Vagina (tissue), 2 donors: ENCODE measurements around the gene CEP97. TPM values are rescaled to one million over a fixed set of nuclear protein-coding genes. Genes with fewer than 3 reads are reported as not detected.

Source experiments
- DNase-seq, 2 donors: peaks; one replicate each; pipeline ENCODE4 v3.0.0-alpha.2; 2017; ENCODE audit errors: extremely low spot score in 2 of 2
- H3K27ac ChIP-seq: fragments of 200-600 bp; sonication (generic); one replicate; pipeline ENCODE4 v1.5.1; 2019
- H3K27me3 ChIP-seq: fragments of 200-600 bp; sonication (generic); one replicate; pipeline ENCODE4 v1.5.1; 2019
- H3K36me3 ChIP-seq, 2 donors: fragments of 200-600 bp; sonication (generic); one replicate each; pipeline ENCODE4 v1.5.1; 2017 to 2019
- H3K4me1 ChIP-seq: fragments of 200-600 bp; sonication (generic); one replicate; pipeline ENCODE4 v1.5.1; 2019
- H3K4me3 ChIP-seq, 2 donors: fragments of 200-600 bp; sonication (generic); 1 replicate in 1 of 2; 2 replicates in 1 of 2; pipeline ENCODE4 v1.5.1; 2016 to 2019
- H3K9me3 ChIP-seq: fragments of 200-600 bp; sonication (generic); one replicate; pipeline ENCODE4 v1.5.1; 2019
- CTCF ChIP-seq, 3 experiments: fragments of 450-650 bp in 2 of 3; fragments of 200-600 bp in 1 of 3; sonication (generic) in 1 of 3; IDR thresholded peaks; one replicate each; pipeline ENCODE4 v1.5.1; 2017 to 2019; ENCODE audit warnings: antibody characterized with exemption in 3 of 3, mild to moderate bottlenecking in 2 of 3, moderate library complexity in 2 of 3
- POLR2A ChIP-seq, 2 donors: fragments of 450-650 bp; IDR thresholded peaks; one replicate each; pipeline ENCODE4 v1.6.1; 2017; ENCODE audit warnings: antibody characterized with exemption in 2 of 2, mild to moderate bottlenecking in 2 of 2, moderate library complexity in 2 of 2
- POLR2AphosphoS5 ChIP-seq, 2 donors: sonication (generic); formaldehyde crosslinking; IDR thresholded peaks; one replicate each; pipeline ENCODE4 v1.9.0; 2017; ENCODE audit warnings: antibody characterized with exemption in 2 of 2, mild to moderate bottlenecking in 2 of 2, low read depth in 1 of 2; ENCODE audit not compliant: insufficient read depth in 1 of 2
- intact Hi-C: fragments of 100-400 bp; cut with DNase I; formaldehyde crosslinking; loops from one replicate; pipeline ENCODE4 v1.15.1; 2023
- total RNA-seq: library from RNA; depleted of rRNA; stranded (reverse); fragments of >200 nt; gene quantifications from one replicate; pipeline ENCODE4 v1.2.3, GENCODE V29; 2016

Gene CEP97
- total RNA-seq: 11.0 TPM

- Histone ChIP-seq H3K4me1 (peaks cover 4% of the 10 kb centered on the region), H3K27ac (peak within 1 kb of the TSS; percentile 81), H3K36me3 (peaks cover 0 to 27% of the 10 kb centered on the region in 2 donors), H3K9me3 (no peaks in the 10 kb centered on the region), H3K4me3 (peak within 1 kb of the TSS; percentile 67 to 79), H3K27me3 (no peaks in the 10 kb centered on the region)
- peak in 1 of 2 donors; percentile 92 for DNase-seq
- intact Hi-C loops: no loop called here
- no peak for TF ChIP-seq CTCF (IDR thresholded peaks at IDR 0.05)
- TF ChIP-seq POLR2AphosphoS5 (IDR thresholded peaks at IDR 0.05; ENCODE audit: insufficient read depth in 1 of 2, low read depth in 1 of 2): peak; percentile 79 to 87
- no peak for TF ChIP-seq POLR2A (IDR thresholded peaks at IDR 0.05)
Observed at GRCh38 chr3:101724329-101725193, at the start of gene CEP97. CEP97 (plus strand) TSS chr3:101724614; CDS start chr3:101724677, 63 bp downstream.

GRCh38 chr3:101675709-101676215 lies 48.7 kb upstream of the CEP97 start:
- H3K9me3 ChIP-seq: no peaks in the 10 kb centered on the region
- peaks cover 44% of the 10 kb centered on the region for H3K4me1 ChIP-seq
- peaks cover 0 to 22% of the 10 kb centered on the region in 2 donors for H3K36me3 ChIP-seq
- DNase-seq: no peak
- intact Hi-C loops: loop anchor here (2.0 to 5.0 kb wide), 2 partner anchors 103 kb away; partner anchors contain the start of genes NXPE3 and PCNP
- H3K4me3 ChIP-seq: peak overlapping the region; percentile 76 to 94
- peak overlapping the region; percentile 94 for H3K27ac ChIP-seq
- peak in 1 of 2 donors; percentile 46 for TF ChIP-seq POLR2A (IDR thresholded peaks at IDR 0.05)
- TF ChIP-seq CTCF (IDR thresholded peaks at IDR 0.05): no peak
- no peaks in the 10 kb centered on the region for H3K27me3 ChIP-seq

- DNase-seq: peak in 1 of 2 donors; percentile 94
- no peaks in the 10 kb centered on the region for H3K27me3 ChIP-seq
- intact Hi-C loops: loop anchor here (2.0 to 5.0 kb wide), 2 partner anchors 103 to 104 kb away; partner anchors contain the start of genes NXPE3 and PCNP
- peak overlapping the region; percentile 76 to 94 for H3K4me3 ChIP-seq
- peak overlapping the region; percentile 94 for H3K27ac ChIP-seq
- H3K36me3 ChIP-seq: peaks cover 0 to 23% of the 10 kb centered on the region in 2 donors
- H3K4me1 ChIP-seq: peaks cover 44% of the 10 kb centered on the region
- TF ChIP-seq POLR2A (IDR thresholded peaks at IDR 0.05) (peak in 1 of 2 donors; percentile 3), POLR2AphosphoS5 (IDR thresholded peaks at IDR 0.05; ENCODE audit: insufficient read depth in 1 of 2, low read depth in 1 of 2) (no peak)
- no peaks in the 10 kb centered on the region for H3K9me3 ChIP-seq
Observed at GRCh38 chr3:101676216-101676764, 48.1 kb upstream of the CEP97 start.

GRCh38 chr3:101676765-101677435 lies 47.5 kb upstream of the CEP97 start, which contains the start of gene ZBTB11:
ZBTB11 (minus strand) TSS chr3:101677132; CDS start chr3:101676914, 218 bp downstream.
- Histone ChIP-seq H3K4me1 (peaks cover 44% of the 10 kb centered on the region), H3K9me3 (no peaks in the 10 kb centered on the region)
- intact Hi-C loops: loop anchor here (2.0 to 5.0 kb wide), 2 partner anchors 102 to 105 kb away; partner anchors contain the start of genes NXPE3 and PCNP

More at GRCh38 chr3:101676765-101677435, 47.5 kb upstream of the CEP97 start, which contains the start of gene ZBTB11:
- H3K36me3 ChIP-seq: peaks cover 0 to 24% of the 10 kb centered on the region in 2 donors
- TF ChIP-seq POLR2AphosphoS5 (IDR thresholded peaks at IDR 0.05; ENCODE audit: insufficient read depth in 1 of 2, low read depth in 1 of 2) (peak; percentile 94 to 99), POLR2A (IDR thresholded peaks at IDR 0.05) (peak in 1 of 2 donors; percentile 91), CTCF (IDR thresholded peaks at IDR 0.05) (peak in 2 of 3 experiments; percentile 20 to 40)
- H3K27ac ChIP-seq: peak within 1 kb of the TSS; percentile 94
- H3K27me3 ChIP-seq: no peaks in the 10 kb centered on the region
- peak within 1 kb of the TSS; percentile 76 to 94 for H3K4me3 ChIP-seq
- peak; percentile 99 for DNase-seq
